ENCODE data around the gene RHOF. TPM values are rescaled to one million over a fixed set of nuclear protein-coding genes. Genes with fewer than 3 reads are reported as not detected.
A peak's percentile ranks its signal among the peaks of the same experiment; 100 is the strongest.
"Not testable (repeated sequence)": the region's sequence is repeated elsewhere in the genome, so short reads cannot be mapped to it uniquely, and the experiment has no call there.

The RHOF gene
- total RNA-seq, 3 donors from 2014 or later = 45.5 to 86.7 (median 83.2) TPM

GRCh38 chr12:121793838-121794533, 498 bp upstream of the RHOF start:
- ATAC-seq (peak; percentile 69), DNase-seq (peak; percentile 95 to 98 (median 97))
- peak; percentile 100 for TF ChIP-seq CTCF (IDR thresholded peaks at IDR 0.05)
- Histone ChIP-seq H3K9me3 (no peaks in the 10 kb centered on the region), H3K4me1 (ENCODE audit: low read depth) (peaks cover 77% of the 10 kb centered on the region), H3K36me3 (ENCODE audit: low read depth) (peaks cover 3% of the 10 kb centered on the region), H3K4me3 (peak overlapping the region; percentile 42)
- intact Hi-C loops (cut with DNase I, micrococcal nuclease) = no loop called here

GRCh38 chr12:121792607-121793439, 665 bp downstream of the RHOF start:
- Histone ChIP-seq H3K4me1 (ENCODE audit: low read depth) (peaks cover 66% of the 10 kb centered on the region), H3K4me3 (peak overlapping the region; percentile 42), H3K36me3 (ENCODE audit: low read depth) (peaks cover 3% of the 10 kb centered on the region), H3K9me3 (no peaks in the 10 kb centered on the region)
- DNase-seq (peak; percentile 45 to 84 (median 71)), ATAC-seq (peak; percentile 2)
- no peak for TF ChIP-seq CTCF (IDR thresholded peaks at IDR 0.05)
- intact Hi-C loops (cut with DNase I, micrococcal nuclease) = no loop called here

- no peak for TF ChIP-seq CTCF (IDR thresholded peaks at IDR 0.05)
- H3K4me3 ChIP-seq = peak overlapping the region; percentile 42
- peaks cover 60% of the 10 kb centered on the region for H3K4me1 ChIP-seq (ENCODE audit: low read depth)
- no peaks in the 10 kb centered on the region for H3K9me3 ChIP-seq
- intact Hi-C loops (cut with DNase I, micrococcal nuclease) = no loop called here
- peak; percentile 18 for ATAC-seq
- peaks cover under 1% of the 10 kb centered on the region for H3K36me3 ChIP-seq (ENCODE audit: low read depth)
- peak; percentile 71 to 81 (median 76) for DNase-seq
These were observed 1.6 kb downstream of the RHOF start for GRCh38 chr12:121791671-121792551.

DNA sequence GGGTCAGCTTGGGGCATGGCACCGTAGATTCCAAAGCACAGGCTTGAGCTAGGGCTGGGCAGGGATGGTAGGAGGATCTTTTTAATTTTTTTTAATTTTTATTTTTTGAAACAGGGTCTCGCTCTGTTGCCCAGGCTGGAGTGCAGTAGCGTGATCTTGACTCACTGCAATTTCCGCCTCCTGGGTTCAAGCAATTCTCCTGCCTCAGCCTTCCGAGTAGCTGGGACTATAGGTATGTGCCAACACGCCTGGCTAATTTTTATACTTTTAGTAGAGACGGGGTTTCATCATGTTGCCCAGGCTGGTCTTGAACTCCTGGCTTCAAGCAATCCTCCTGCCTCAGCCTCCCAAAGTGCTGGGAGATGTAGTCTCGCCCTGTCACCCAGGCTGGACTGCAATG, 2.7 kb downstream of the RHOF start:
- ATAC-seq; H3K4me3 ChIP-seq; intact Hi-C loops (cut with DNase I, micrococcal nuclease); H3K9me3 ChIP-seq; DNase-seq; H3K36me3 ChIP-seq (ENCODE audit: low read depth): not testable (repeated sequence)
- peaks cover 51% of the 10 kb centered on the region for H3K4me1 ChIP-seq (ENCODE audit: low read depth)

DNA sequence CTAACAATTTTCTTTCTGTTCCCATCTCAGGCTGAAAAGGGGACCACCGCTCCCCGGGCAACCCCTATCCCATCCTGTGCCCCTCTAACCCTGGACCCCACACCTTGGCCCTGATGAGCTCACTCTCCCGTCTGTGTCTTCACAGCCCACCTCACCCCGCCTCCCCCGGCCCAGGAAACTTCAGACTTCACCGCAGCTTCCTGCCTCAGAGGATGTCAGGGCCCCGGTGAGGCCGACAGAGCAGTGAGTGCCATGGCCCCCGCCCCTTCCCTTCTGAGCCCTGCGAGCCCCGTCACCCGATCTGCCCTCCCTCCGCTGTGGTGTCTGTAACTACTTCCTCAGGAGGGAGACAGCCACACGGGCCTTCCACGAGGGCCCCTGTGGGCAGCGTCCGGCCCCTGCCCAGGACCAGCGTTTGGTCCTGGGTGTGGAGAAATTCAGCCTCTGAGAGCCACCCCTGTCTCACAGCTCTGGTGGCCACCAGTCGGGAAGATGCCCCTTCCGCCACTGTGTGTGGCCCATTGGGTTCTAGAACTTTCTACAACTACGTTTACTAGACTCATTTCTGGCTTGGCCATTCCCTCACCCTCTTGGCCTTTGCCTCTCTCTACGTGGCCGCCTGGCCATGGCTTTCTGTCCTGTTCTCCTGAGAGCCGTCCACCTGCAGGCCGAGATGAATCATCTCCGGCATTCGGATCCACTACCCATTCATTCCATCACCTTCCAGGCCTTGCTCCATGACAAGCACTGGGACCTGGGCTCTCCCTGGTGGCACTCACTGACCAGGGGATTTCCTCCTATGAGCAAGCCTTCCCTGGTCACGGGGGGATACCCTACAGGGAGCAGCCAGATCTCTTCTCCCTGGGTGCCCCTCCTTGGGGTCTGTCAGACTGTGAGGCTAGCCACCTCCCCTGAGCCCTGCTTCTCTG, 3.4 kb downstream of the RHOF start:
- no peak overlapping the region for H3K4me3 ChIP-seq
- no peak for TF ChIP-seq CTCF (IDR thresholded peaks at IDR 0.05)

More for the DNA sequence above, 3.4 kb downstream of the RHOF start:
- Histone ChIP-seq H3K4me1 (ENCODE audit: low read depth) (peaks cover 44% of the 10 kb centered on the region), H3K9me3 (no peaks in the 10 kb centered on the region), H3K36me3 (ENCODE audit: low read depth) (no peaks in the 10 kb centered on the region)
- peak; percentile 78 to 95 (median 83) for DNase-seq
- intact Hi-C loops (cut with DNase I, micrococcal nuclease) = no loop called here
- ATAC-seq = peak; percentile 27

All from mucosa of descending colon (tissue), 3 donors.